Activated naive CD8-positive, alpha-beta T cell treated with anti-CD3 and anti-CD28 coated beads, Interleukin-2, amount 50 U/mL, for 16 hours (primary cell): ENCODE data around the gene CALCB.
"Not testable (repeated sequence)": the region's sequence is repeated elsewhere in the genome, so short reads cannot be mapped to it uniquely, and the experiment has no call there.

Source experiments
- DNase-seq: peaks from one replicate; pipeline ENCODE4 v3.0.0-alpha.2; 2020; ENCODE audit warnings: low read depth, low spot score

The CALCB gene, protein sequence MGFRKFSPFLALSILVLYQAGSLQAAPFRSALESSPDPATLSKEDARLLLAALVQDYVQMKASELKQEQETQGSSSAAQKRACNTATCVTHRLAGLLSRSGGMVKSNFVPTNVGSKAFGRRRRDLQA

DNA sequence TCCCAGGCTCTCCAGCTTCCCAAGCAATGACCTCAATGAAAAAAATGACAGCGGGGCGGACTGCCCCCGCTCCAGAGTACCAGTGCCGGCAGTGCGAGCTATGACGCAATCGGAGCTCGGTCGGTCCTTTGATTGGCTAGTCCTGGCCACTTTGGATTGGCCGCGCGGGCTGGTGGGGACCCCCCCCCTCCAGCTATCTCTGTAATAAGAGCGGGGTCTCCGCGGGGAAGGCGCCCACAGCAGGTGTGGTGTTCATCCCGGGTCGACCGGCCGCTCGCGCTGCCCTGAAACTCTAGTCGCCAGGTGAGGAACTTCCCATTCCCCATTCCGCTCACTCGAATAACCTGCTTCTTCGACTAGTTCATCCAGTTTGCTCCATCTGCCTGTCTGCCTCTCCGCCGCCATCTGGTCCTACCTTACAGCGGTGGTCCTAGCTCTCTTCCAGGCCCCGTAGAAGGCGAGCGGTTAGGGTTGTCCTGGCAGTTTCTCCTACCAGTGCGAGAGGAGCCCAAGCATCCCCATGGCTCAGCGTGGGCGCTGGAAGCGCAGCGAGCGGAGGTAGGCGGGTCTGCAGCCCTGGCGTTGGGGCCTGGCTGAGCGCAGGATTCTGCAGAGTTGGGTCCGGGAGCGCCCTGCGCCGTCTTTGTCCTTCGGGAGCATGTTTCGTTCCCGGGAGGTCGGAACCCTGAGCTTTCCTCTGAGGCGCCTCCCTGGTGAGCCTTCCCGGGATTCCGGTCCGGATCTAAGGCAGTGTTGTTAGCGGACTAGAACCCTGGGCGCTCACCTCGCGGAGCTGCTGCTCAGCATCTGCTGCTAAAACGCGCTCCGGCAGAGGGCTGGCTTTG, at the start of gene CALCB:
Gene CALCB, plus strand, starts transcription at position 233 of the 845 bp plus-strand sequence. CDS start 1,126 bp downstream, outside the sequence.
- no peak for DNase-seq

DNA sequence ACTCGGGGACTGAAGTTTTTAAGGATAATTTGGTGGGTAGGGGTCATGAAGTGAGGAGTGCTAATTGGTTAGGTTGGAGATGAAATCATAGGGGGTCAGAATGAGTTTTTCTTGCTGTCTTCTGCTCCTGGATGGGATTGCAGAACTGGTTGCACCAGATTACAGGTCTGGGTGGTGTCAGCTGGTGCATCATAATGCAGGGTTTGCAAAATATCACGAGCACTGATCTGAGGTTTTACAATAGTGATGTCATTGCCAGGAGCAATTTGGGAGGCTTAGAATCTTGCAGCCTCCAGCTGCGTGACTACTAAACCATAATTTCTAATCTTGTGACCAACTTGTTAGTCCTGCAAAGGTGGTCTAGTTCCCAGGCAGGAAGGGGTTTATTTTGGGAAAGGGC, 46.4 kb upstream of the CALCB start:
- DNase-seq, result no peak

DNA sequence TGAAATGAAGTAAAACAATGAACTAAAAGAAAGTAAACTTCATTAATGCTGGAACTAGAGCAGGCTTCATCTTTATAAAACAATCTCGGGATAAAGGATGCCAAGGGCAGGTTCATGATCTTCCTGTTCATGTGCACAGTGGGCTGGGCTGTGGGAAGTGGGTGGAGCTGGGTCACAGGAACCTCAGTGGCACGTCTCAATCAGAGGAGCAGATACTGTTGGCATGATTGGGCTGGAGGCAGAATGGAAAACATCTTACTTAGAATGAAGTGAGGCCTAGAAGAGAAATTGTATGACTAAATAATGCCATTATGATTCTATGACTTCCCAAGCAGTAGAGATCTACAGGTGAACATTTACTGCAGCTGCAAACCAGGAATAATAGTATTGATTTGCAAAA, 45.4 kb upstream of the CALCB start:
- no peak for DNase-seq

DNA sequence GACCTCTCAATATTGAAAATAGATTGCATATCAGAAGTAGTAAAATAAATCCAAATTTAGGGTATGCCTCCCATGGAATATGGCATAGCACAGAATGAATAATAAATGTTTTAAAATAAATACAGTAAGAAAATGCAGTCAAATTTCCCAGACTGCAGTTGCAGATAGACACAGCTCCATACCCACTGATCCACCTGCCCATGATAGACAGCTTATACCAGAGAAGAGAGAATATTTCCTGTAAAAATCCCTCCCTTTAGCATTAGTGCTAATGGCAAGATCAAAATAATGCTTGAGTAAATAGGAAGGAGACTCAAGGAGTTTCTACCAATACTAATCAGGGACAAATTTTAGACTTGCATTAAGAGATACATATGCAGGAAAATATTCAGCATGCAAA, 45.0 kb upstream of the CALCB start:
- no peak for DNase-seq

DNA sequence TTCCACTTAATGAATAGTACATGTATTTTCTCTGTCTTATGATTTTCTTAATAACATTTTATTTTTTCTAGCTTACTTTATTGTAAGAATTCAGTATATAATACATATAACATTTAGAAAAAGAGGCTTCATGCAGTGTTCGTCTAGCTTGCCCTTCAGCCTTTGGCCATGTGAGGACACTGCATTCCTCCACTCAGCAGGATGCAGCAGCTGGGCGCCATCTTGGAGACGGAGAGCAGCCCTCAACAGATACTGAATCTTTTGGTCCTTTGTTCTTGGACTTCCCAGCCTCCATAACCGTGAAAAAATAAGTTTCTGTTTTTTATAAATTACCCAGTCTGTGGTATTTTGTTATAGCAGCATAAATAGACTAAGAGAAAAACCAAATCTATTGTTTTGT, 41.4 kb upstream of the CALCB start:
- DNase-seq, result not testable (repeated sequence)

DNA sequence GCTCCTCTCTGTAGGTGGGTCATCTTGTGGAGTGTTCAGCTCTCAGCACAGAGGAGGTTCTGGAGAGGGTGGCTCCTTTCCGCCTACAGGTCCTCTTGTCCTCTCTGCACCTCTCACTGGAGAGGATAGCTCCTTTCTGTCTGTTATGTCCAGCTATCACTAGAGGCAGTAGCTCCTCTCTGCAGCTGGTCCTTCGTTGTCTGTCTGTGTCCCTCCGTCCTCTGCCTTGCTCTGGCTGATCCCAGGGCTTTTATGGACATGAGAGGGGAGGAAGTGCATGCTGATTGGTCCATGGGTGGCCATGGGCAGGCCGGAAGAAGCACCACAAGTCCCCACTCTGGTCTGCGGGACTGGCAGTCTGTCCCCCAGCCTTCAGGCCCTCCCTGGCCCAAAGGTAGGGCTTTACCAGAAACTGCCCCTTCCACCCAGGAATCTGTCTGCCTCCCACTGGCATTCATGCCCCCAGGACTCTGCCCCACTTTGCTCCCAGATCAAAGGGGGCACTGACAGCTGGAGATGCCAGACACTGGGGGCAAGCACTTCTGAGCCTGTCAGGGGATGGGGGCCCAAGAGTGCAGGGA, 38.6 kb upstream of the CALCB start:
- DNase-seq, result no peak

DNA sequence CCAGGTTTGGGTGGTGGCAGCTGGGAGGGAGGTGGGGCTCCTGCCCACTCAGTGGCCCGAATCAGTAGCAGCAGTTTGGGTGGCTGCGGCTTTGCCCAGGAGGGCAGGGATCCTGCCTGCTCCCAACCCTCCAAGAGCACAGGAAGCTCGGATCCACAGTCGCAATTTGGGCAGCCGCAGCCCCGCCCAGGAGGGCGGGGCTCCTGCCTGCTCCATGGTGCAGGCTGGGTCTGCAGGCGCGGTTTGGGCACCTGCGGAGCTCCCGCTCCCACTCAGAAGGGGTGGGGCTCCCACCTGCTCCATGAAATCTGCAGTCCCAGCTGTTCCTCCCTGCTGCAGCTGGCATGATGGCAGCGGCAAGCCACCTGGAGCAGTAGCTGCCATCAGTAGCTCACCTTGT, 38.1 kb upstream of the CALCB start:
- DNase-seq, result no peak

DNA sequence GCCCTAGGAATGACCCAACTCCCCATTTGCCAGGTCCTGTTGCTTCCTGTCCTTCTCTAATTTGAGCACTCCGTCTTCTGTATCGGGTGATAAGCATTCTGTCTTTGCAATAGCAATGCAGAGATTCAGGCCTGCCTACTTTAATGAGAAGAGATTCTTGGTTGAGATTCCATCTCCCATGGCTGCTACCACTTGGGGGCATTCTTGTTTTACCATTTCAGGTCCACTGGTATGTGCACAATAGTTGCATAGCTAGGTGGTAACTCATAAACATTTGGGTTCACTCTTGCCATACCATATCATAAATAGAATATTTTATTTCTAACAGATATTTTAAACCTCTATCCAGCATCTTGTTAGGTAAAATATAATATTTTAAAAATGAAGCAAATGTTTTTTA, 34.4 kb upstream of the CALCB start:
- DNase-seq, result no peak

DNA sequence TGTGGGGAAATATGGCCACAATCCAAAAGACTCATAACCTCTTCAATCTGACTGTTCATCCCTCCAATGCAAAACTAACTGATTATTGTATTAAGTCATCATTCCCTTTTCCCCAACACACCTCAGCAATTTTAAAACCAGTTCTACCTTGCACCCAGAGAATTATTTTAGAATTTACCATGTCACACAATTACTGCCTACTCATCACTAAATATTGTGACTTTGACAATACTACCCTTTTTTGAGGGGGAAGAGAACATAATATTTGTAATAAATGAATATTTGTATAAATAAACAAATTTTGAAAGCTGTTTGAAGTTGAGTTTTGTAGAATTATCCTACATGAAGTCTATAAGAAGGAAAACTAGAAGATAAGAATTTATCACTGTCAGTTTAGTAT, 28.2 kb upstream of the CALCB start:
- DNase-seq, result no peak

DNA sequence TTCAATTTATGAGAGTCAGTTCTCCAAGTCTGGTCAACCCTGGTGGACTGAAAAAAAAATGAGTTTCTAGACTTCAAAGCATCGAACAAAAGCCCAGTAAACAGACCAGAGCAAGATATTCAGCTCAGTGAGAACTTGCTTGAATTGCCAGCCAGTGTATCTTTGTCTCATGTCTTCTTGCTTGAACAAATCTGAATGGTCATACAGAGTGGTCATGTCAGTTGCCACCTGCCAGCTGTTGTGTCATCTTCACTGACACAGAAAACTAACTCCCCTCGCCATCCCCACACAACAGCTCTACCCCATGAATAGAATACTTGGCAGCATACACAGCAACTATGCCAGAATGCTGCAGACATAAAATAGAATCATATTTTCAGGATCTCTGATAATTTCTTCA, 27.5 kb upstream of the CALCB start:
- no peak for DNase-seq

DNA sequence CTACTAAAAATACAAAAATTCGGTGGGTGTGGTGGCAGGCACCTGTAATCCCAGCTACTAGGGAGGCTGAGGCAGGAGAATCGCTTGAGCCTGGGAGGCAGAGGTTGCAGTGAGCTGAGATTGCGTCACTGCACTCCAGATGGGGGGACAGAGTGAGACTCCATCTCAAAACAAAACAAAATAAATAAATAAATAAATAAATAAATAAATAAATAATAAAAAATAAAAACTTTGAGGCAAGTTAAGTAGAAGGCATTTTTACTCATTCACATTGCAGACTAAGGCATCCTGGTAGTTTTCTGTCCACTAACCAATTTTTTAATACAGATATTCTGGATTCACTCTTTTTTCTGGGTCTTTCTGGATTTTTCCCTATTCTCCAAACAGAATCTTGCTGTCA, 26.7 kb upstream of the CALCB start:
- not testable (repeated sequence) for DNase-seq

DNA sequence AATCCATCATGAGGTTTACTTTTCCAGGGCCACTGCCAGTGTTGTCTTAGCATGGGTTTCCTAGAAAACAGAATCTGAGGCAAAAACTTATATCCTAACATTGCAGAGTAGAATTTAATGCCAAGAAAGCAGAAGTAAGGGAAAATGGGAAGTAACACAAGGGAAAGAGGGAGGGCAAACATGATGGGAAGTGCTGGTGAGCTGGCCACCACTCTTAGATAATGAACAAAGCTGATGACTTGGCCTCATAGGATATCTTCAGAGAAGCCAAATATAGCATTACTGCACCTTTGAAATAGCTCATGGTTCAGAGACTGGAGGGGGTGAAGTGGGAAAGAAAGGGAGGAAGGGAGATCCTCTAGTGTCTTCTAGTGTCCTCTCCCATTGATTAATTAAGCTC, 24.8 kb upstream of the CALCB start:
- no peak for DNase-seq

DNA sequence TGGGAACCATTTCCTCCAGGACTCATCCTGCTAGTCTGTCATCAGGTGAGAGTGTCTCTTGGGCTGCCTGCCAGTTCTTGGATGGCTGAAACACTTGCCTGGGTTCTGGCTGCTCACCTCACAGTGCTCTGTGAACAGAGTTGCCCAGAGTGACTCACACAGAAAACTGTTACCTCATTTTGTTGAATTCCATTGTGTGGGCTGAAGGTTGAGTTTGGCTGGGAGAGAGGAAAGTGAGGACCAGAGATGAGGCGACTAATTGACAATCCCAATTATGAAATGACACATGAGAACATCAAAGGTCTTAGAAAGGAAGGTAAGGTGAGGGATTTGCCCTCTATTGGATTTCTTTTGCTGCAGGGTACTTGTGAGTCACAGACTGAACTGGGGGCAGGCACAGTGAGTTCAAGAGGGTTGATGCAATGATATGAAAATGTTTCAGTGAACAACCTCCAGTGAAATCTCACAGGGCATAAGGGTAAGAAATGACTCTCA, 20.2 kb upstream of the CALCB start:
- no peak for DNase-seq

DNA sequence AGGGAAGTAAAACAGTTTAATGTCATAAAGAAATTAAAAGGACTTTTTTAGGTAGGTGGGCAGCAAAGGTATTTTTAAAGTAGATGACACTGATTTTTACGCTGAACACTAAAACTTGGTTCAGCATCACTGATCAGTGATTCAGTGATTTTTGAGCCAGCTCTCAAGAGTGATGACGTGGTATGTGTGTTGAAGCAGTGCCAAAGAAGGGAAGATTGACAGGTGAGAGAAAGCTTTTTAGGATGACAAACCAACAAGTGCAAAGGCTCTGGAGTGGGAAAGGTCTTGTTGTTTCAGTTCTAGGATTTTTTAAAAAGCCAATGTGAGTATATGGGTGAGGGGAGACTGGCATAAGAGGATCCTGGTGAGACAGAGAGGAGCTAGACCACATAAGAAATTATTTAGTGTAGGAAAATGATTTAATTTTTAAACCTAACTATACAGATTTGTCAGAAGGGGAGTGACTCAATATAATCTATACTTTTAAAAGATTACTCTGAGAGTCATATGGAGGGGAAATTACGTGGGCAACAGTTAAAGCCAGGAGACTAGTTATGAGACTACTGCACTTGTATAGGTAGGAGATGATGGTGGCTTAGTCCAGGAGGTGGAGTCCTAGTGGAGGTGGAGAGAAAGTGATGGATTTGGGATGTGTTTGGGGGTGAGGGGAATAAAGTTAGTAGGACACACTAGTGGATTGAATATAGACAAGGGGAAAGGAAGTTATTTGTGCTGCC, 17.6 kb upstream of the CALCB start:
- no peak for DNase-seq

DNA sequence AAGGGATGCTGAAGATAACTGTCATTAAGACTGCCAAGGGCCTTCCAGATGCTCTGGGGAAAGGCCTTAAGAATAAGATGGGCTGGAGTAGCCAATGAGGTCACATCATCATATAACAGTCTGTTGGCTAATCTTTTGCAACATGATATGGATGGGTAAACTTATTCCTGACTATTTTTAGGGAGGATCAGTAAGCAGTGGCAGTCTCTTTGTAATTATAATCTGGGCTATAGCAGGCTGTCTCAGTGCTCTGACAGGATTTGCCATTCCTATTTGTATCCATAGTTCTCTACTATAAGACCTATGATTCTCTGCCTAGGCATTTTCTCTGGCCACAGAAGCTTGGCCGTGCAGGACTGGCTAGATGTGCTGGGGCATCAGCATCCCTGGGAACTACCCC, 16.1 kb upstream of the CALCB start:
- DNase-seq, result no peak

DNA sequence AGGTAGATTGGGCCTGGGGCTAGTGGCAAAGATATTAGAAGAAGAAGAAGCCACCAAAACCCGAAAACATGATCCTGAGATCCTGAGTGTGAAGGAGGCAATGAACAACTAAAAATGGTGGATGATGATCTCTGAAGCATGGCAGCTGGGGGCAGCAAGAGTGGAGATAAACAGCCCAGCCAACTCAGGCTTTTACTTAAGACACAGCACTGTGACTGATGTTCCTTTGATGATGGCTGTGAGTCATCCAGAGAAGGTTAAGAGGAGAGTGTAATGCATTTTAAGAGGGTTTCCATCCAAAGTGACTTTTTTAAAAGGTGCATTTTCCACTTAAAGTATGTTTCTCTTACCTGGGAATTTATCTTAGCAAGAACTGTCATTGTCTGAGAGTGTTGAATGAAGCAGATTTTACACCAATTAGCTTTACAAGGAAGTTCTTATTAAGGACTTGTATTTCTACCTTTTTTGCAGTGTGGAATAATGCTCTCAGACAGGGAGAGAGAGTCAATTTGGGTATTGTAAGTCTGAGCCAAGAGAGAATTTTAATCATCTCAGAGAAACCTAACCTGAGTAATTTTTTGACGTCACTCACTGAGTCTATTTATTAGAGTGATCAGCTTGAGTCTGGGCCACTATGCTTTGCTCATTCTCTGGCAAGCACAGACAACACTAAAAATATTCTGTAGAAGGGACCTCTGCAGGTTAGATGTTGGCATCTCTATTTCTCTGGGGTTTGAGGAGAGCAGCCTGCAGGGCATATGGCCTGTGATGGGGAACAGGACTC, 14.1 kb upstream of the CALCB start:
- DNase-seq, result no peak

DNA sequence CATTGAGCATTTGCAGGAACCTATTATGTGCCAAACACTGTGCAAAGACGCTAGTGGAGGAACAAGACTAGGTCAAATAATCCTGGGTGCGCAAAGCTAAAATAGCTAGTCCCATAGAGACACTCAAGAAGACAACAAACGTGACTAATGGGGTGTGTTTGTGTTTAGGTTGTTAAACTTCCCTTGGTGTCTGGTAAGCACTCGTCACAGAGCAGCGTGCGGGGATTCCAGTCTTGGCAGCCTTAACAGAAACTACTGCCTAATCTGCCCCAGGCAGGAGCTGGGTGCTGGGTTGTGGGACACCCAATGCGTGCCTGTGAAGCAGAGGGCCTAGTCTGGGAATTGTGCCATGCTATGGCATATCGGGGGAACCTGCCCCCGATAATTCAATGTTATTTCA, 10.8 kb upstream of the CALCB start:
- DNase-seq, result no peak

DNA sequence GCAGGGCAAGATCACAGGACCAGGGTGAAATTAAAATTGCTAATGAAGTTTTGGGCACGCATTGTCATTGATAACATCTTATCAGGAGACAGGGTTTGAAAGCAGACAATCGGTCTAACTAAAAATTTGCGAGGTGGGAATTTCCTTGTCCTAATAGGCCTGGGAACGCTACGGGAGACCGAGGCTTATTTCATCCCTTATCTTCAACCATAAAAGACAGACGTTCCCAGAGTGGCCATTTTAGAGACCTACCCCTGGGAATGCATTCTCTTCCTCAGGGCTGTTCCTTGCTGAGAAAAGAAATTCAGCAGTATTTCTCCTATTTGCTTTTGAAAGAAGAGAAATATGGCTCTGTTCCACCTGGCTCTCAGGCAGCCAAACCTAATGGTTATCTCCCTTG, 3.6 kb upstream of the CALCB start:
- not testable (repeated sequence) for DNase-seq

DNA sequence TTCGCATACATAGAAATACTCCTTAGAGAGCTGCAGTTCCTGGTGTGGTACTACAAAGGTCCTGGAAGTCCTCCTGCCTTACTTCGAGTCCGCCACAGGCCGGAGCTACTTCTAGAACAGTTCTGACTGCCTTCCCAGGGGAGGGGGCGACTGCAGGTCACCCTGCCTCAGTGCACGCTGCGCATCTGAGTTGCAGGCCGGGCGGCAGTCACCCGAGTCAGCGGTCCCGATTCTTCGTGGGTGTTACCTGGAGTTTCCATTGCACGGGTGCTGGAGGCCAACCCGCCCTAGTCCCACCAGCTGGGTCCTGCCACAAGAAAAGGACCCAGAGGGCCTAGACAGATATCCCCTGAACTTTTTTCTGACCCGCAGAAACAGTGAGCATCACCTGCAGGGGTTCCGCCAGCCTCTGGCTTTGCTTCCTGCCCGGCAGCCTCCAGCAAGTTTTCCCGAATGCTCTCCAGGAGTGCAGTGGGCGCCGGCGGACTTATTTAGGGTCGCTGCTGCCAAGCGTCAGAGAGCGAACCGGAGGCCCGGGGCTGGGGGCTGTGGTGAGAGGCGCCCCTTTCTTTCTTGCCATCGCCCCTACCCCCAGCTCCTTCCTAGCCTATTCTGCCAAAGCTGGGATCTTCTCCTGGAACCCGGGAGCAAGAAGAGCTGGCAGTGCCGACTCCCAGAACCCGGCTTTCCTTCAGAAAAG, 1.7 kb upstream of the CALCB start:
- DNase-seq, result no peak

DNA sequence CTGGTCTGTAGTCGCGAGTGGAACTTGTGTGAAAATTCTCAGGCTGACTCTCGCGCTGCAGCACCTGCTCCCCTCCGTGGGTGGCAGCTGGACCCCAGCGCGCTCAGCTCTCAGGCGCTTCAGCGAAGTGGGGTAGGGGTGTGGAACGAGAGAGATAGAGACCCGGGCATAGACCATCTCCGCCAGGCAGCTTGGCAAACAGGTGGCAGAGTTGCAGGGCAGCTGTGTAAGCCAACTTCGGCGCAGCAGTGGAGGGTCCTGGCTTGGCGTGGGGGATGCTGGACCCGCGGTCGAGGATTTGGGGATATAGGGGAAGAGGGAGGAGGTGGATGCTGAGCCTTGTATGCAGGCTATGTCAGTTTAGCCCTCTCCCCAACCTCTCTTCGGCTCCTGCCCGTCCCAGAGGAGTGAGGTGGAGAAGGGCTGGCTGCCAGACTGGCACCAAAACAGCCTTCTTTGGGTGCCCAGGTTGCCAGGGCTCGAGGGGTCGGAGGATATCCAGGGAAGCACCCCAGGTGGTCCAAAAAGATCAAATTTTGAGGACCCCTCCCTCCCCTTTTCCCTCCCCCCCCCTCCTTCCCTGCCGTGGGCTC, 746 bp upstream of the CALCB start:
- no peak for DNase-seq
